Stimulated activated naive CD8-positive, alpha-beta T cell treated with anti-CD3 and anti-CD28 coated beads, Interleukin-15, Interleukin-2, amounts not matched to agents 100 U/mL and 50 U/mL, for 24 hours (primary cell): Measurements from ENCODE around the gene ITFG2.
"Not testable (repeated sequence)": the region's sequence is repeated elsewhere in the genome, so short reads cannot be mapped to it uniquely, and the experiment has no call there.

Experiments used
- ATAC-seq: fragments of 150-1000 bp; cut with Tn5 transposase; one replicate; pipeline ENCODE4 v1.10.0; 2021
- DNase-seq: peaks from one replicate; pipeline ENCODE4 v3.0.0; 2021

ITFG2 gene

GRCh38 chr12:2812290-2813213 lies at the start of gene ITFG2:
TSS of gene ITFG2 (plus strand) at chr12:2812668. CDS start at chr12:2812761, 93 bp downstream.
- peak; percentile 95 for DNase-seq
- peak; percentile 96 for ATAC-seq

- ATAC-seq (no peak), DNase-seq (no peak)
These were observed 48.1 kb upstream of the ITFG2 start for GRCh38 chr12:2764398-2764797.

GRCh38 chr12:2765052-2765451 lies 47.4 kb upstream of the ITFG2 start:
- ATAC-seq (no peak), DNase-seq (no peak)

- ATAC-seq (no peak), DNase-seq (no peak)
These were observed 46.9 kb upstream of the ITFG2 start for GRCh38 chr12:2765608-2766007.

- ATAC-seq (no peak), DNase-seq (no peak)
These were observed 44.1 kb upstream of the ITFG2 start for GRCh38 chr12:2768224-2768961.

GRCh38 chr12:2769866-2770533 lies 42.5 kb upstream of the ITFG2 start:
- DNase-seq (no peak), ATAC-seq (no peak)

GRCh38 chr12:2770544-2770943 lies 41.9 kb upstream of the ITFG2 start:
- not testable (repeated sequence) for DNase-seq, ATAC-seq

GRCh38 chr12:2772370-2772769 lies 40.1 kb upstream of the ITFG2 start:
- ATAC-seq (no peak), DNase-seq (no peak)

- no peak for ATAC-seq
- no peak for DNase-seq
These were observed 39.1 kb upstream of the ITFG2 start for GRCh38 chr12:2773199-2773875.

- no peak for ATAC-seq
- no peak for DNase-seq
These were observed 37.0 kb upstream of the ITFG2 start for GRCh38 chr12:2775431-2775830.

- no peak for DNase-seq
- ATAC-seq: no peak
These were observed 36.2 kb upstream of the ITFG2 start for GRCh38 chr12:2776129-2776806.

GRCh38 chr12:2779281-2779680 lies 33.2 kb upstream of the ITFG2 start:
- DNase-seq: no peak
- ATAC-seq: no peak

- ATAC-seq: peak; percentile 71
- peak; percentile 60 for DNase-seq
These were observed 28.4 kb upstream of the ITFG2 start for GRCh38 chr12:2783936-2784600.

GRCh38 chr12:2785017-2785416 lies 27.5 kb upstream of the ITFG2 start:
- no peak for DNase-seq
- ATAC-seq: no peak

GRCh38 chr12:2791089-2791488 lies 21.4 kb upstream of the ITFG2 start:
- no peak for ATAC-seq
- no peak for DNase-seq

- DNase-seq: no peak
- ATAC-seq: no peak
These were observed 19.6 kb upstream of the ITFG2 start for GRCh38 chr12:2792671-2793500.

GRCh38 chr12:2793561-2793960 lies 18.9 kb upstream of the ITFG2 start:
- no peak for DNase-seq
- no peak for ATAC-seq

- ATAC-seq (no peak), DNase-seq (no peak)
These were observed 18.2 kb upstream of the ITFG2 start for GRCh38 chr12:2794191-2794735.

- ATAC-seq (peak; percentile 91), DNase-seq (peak; percentile 91)
These were observed 17.7 kb upstream of the ITFG2 start, which contains the start of gene FKBP4 for GRCh38 chr12:2794736-2795289. TSS of gene FKBP4 (plus strand) at chr12:2794970. CDS start at chr12:2795140, 170 bp downstream.
